GM18520 (cell line): ENCODE measurements around the gene TMEM98.
"Not testable (repeated sequence)": the region's sequence is repeated elsewhere in the genome, so short reads cannot be mapped to it uniquely, and the experiment has no call there.

Source experiments
- ATAC-seq: cut with Tn5 transposase; IDR thresholded peaks from one replicate; pipeline ENCODE4 v1.9.1; 2021; ENCODE audit not compliant: unreplicated experiment

TMEM98 gene

DNA sequence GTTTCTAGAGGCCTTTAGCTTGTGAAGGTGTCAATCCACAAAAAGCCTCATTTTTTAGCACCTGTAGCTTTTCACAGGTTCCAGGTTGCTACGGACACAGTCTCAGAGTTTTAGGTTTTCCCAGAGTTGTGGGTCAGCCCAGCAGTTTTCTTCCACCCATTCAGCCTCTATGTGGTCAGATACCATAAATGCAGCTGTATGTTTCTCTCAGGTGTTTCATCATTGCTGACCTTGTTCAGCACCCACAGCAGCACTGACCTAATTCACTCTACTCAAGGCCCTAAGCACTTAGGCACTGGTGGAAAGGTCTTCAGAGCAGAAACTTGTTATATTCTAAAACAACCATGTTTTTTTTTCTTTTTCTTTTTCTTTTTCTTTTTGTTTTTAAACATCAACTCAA, 48.7 kb downstream of the TMEM98 start:
- no peak for ATAC-seq

DNA sequence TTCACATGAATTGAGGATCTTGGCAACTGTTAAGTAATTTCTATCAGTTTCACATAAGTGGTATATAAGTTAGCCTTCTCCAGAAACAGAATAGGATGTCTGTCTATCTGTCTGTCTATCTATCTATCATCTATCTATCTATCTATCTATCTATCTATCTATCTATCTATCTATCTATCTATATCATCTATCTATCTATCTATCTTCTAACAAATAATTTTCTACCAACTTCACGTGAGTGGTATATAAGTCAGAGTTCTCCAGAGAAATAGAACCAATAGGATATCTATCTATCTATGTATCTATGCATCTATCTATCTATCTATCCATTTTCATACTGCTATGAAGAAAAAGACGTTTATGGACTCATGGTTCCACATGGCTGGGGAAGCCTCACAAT, 52.3 kb downstream of the TMEM98 start:
- ATAC-seq, result no peak

DNA sequence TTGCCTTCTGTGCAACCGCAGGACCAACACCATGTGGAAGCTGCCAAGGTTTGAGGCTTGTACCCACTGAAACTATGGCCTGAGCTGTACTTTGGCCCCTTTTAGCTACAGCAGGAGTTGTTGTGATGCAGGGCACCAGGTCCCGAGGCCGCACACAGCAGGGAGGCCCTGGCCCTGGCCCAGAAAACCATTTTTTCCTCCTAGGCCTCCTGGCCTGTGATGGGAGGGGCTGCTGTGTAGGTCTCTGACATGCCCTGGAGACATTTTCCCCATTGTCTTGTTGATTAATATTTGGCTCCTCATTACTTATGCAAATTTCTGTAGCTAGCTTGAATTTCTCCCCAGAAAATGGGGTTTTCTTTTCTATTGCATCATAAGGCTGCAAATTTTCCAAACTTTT, 53.7 kb downstream of the TMEM98 start:
- not testable (repeated sequence) for ATAC-seq

DNA sequence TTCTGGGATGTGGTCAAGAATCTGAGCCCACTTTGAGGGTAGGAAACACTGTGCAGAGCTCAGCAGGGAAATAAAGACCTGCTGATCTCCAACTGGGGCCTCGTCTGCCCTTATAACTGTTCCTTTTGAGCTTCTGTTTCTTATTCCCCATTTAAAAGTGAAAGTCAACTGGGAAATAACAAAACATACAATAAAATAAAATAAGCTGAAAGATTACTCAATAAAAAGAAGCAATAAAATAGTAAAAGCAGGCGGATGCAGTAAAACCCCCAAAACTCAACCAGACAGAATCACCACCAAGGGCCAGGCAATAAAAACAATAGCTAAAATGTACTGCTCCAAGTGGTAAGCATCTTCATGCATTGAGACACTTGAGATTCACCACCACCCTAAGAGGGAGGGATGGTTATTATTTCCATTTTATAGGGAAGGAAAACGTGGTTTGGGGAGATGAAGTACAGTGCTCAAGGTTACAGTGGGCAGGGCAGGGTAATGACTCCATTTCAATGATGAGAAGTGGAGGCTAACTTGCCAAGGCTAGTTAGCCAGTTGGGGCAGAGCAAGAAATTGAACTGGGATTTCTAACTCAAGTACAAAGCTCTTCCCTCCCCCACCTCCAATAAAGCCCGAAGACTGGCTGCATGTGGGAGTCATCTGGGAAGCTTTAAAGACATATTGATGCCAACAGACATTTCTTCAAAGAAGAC, 57.2 kb downstream of the TMEM98 start:
- ATAC-seq, result no peak

DNA sequence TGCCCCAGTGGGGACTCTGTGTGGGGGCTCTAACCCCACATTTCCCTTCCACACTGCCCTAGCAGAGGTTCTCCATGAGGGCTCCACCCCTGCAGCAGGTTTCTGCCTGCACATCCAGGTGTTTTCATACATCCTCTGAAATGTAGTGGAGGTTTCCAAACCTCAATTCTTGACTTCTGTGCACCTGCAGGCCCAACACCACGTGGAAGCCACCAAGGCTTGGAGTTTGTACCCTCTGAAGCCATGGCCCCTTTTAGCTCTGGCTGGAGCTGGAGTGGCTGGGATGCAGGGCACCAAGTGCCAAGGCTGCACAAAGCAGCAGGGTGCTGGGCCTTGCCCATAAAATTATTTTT, 59.5 kb downstream of the TMEM98 start:
- not testable (repeated sequence) for ATAC-seq

DNA sequence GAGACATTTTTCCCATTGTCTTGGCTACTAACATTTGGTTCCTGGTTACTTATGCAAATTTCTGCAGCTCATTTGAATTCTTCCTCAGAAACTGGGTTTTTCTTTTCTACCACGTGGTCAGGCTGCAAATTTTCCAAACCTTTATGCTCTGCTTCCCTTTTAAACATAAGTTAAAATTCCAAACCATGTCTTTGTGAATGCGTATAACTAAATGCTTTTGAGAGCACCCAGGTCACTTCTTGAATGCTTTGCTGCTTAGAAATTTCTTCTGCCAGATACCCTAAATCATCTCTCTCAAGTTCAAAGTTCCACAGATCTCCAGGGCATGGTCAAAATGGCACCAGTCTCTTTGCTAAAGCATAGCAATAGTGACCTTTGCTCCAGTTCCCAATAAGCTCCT, 59.9 kb downstream of the TMEM98 start:
- ATAC-seq, result not testable (repeated sequence)

DNA sequence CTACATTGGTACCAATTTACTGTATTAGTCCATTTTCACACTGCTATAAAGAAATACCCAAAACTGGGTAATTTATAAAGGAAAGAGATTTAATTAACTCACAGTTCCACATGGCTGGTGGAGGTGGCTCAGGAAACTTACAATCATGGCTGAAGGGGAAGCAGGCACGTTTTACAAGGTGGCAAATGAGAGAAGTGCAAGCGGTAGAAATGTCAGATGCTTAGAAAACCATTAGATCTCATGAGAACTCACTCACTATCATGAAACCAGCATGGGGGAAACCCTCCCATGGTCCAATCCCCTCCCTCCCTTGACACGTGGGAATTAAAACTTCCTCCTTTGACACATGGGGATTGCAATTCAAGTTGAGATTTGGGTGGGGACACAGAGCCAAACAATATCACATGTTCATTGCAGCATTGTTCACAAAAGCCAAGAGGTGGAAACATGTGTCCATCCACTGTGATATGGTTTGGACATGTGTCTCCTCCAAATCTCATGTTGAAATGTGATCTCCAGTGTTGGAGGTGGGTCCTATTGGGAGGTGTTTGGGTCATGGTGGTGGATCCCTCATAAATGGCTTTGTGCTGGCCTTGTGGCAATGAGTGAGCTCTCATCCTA, 60.6 kb downstream of the TMEM98 start:
- no peak for ATAC-seq

DNA sequence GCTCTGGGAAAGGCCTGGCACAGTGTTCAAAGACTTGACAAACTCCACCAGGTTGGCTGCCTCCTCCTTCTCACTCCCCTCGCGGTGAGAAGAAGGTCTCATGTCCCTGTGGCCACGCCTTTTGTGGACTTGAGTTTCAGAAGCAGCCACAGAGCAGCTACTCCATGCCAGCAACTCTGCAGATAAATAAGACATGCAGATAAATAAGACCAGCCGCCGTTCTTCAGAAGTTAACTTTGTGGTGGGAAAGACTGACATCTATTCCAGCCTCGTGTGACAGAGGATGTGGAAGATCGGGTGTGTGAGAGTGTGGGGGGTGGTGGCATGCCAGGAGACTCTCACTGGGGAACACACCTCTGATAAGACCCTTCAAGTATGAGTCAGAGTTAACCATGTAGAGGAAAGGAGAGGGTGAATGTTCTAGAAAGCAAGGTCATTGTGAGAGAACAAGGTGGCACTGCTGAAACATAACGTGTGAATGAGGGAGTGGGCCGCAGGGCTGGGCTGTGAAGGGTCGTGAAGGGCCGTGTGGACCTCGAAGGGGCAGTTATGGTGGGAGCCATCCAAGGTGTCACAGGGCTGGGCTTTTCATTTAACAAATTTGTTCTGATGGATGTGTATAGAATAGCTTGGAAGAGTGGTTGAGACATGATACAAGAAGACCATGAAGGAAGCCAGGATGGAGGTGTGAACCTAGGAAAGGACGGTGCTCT, 64.5 kb downstream of the TMEM98 start:
- no peak for ATAC-seq

DNA sequence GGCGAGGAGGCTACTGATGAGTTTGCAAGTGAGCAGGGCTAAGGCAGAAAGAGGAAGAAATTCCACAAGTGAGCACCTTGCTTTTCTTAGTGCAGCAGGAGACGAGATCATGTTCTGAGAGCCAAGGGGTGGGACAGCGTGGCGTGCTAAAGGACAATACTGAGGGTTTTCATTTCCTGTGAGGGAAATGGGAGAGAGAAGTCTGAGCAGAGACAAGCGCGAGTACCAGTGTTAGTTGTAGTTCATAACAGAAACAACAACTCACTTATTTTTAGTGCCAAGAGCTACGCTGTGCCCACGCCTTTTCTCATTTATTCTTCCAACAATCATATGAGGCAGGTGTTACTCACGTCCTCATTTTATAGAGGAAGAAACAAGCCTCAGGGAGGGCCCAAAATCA, 66.0 kb downstream of the TMEM98 start:
- ATAC-seq, result no peak
